Astrocyte of the cerebellum (primary cell): ENCODE measurements around the gene MTHFR.

Experiments used
- DNase-seq: peaks from one replicate; pipeline ENCODE4 v3.0.0-alpha.2; 2011; ENCODE audit warnings: low read depth
- H3K4me3 ChIP-seq: 2 replicates; pipeline ENCODE4 v1.5.1; 2011; ENCODE audit warnings: mild to moderate bottlenecking, low read depth, low read length, moderate library complexity
- CTCF ChIP-seq: IDR thresholded peaks from 2 replicates; pipeline ENCODE4 v1.5.1; 2012; ENCODE audit warnings: low read length, low read depth, moderate library complexity, mild to moderate bottlenecking; ENCODE audit errors: missing control alignments
- in situ Hi-C: cut with HindIII; loops from 2 replicates; pipeline ENCODE4 v1.10.0; 2017; ENCODE audit warnings: low sequenced_read_pairs

The MTHFR gene

GRCh38 chr1:11831945-11832725, 26.4 kb upstream of the MTHFR start:
- in situ Hi-C loops, result no loop called here
- DNase-seq, result no peak
- TF ChIP-seq CTCF, result no peak
- no peak overlapping the region for H3K4me3 ChIP-seq

GRCh38 chr1:11828511-11828910, 22.7 kb upstream of the MTHFR start:
- H3K4me3 ChIP-seq, result no peak overlapping the region
- DNase-seq, result no peak
- no peak for TF ChIP-seq CTCF
- in situ Hi-C loops, result no loop called here

- in situ Hi-C loops, result no loop called here
- DNase-seq, result no peak
- TF ChIP-seq CTCF, result no peak
- no peak overlapping the region for H3K4me3 ChIP-seq
These were observed 21.2 kb upstream of the MTHFR start for GRCh38 chr1:11826946-11827345.

- no peak overlapping the region for H3K4me3 ChIP-seq
- DNase-seq, result no peak
- in situ Hi-C loops, result no loop called here
- no peak for TF ChIP-seq CTCF
These were observed 19.4 kb upstream of the MTHFR start for GRCh38 chr1:11825131-11825530.

GRCh38 chr1:11823366-11824137, 17.8 kb upstream of the MTHFR start:
- DNase-seq, result no peak
- in situ Hi-C loops, result no loop called here
- TF ChIP-seq CTCF, result no peak
- H3K4me3 ChIP-seq, result no peak overlapping the region

- no peak for TF ChIP-seq CTCF
- DNase-seq, result no peak
- H3K4me3 ChIP-seq, result no peak overlapping the region
- in situ Hi-C loops, result no loop called here
These were observed 16.3 kb upstream of the MTHFR start for GRCh38 chr1:11822091-11822490.
